ENCODE data around the gene TMEM145.

DNA sequence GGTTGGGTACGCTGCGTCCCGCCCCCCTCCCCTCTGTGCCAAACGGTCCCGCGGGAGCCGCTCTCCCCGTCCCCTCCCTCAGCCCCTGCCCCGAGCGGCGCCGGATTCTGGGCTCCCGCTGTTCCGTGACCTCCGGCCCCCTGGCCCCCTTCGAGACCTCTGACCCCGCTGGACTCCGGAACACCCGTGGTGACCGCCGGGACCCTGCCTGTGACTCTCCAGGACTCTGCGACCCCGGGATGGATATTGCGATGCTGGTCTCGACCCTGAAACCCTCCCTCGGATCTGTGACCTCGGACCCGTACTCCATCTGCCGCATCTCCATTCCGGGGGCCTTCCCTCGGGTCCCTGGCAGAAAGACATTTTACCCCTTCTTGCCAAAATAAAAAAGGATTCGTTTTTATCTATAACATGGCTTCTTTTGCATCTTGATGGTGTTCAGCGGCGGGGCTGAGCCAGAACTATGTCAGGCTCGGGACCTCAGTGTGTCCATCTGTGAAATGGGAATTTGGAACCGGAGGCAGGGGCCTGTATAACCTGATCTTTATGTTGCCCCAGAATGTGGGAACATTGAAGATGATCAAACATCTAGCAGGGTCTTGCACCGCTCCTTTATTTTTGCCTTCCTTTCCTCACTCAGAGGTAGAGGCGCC is 11.7 kb downstream of the TMEM145 start:
- no peak for TF ChIP-seq EZH2 (IDR thresholded peaks at IDR 0.05; ENCODE audit: borderline replicate concordance, low read depth, low read length, poor library complexity, severe bottlenecking)
- TF ChIP-seq, protein P1, sequence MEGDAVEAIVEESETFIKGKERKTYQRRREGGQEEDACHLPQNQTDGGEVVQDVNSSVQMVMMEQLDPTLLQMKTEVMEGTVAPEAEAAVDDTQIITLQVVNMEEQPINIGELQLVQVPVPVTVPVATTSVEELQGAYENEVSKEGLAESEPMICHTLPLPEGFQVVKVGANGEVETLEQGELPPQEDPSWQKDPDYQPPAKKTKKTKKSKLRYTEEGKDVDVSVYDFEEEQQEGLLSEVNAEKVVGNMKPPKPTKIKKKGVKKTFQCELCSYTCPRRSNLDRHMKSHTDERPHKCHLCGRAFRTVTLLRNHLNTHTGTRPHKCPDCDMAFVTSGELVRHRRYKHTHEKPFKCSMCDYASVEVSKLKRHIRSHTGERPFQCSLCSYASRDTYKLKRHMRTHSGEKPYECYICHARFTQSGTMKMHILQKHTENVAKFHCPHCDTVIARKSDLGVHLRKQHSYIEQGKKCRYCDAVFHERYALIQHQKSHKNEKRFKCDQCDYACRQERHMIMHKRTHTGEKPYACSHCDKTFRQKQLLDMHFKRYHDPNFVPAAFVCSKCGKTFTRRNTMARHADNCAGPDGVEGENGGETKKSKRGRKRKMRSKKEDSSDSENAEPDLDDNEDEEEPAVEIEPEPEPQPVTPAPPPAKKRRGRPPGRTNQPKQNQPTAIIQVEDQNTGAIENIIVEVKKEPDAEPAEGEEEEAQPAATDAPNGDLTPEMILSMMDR (conservative IDR thresholded peaks at IDR 0.05; ENCODE audit: low read depth, low read length): no peak

Data from A673 (cell line).